CD4-positive, alpha-beta T cell treated with Interleukin-2 at 100 ng/mL for 4 hours (primary cell): Measurements from ENCODE around the gene SRMS.

Experiments
- DNase-seq: peaks from one replicate; pipeline ENCODE4 v3.0.0-alpha.2; 2020; ENCODE audit warnings: low spot score

Gene SRMS

GRCh38 chr20:63547725-63548480 lies at the start of gene SRMS:
SRMS (minus strand) TSS chr20:63547749; CDS start chr20:63547463, 286 bp downstream.
- no peak for DNase-seq

- DNase-seq, result no peak
Measured at GRCh38 chr20:63596423-63596822, 48.9 kb upstream of the SRMS start.

GRCh38 chr20:63595416-63596127 lies 48.0 kb upstream of the SRMS start:
- DNase-seq, result no peak

GRCh38 chr20:63594043-63594561 lies 46.6 kb upstream of the SRMS start:
- no peak for DNase-seq

GRCh38 chr20:63592661-63593060 lies 45.1 kb upstream of the SRMS start:
- no peak for DNase-seq

- no peak for DNase-seq
Measured at GRCh38 chr20:63591786-63592355, 44.3 kb upstream of the SRMS start.

GRCh38 chr20:63591147-63591533 lies 43.6 kb upstream of the SRMS start:
- no peak for DNase-seq

- no peak for DNase-seq
Measured at GRCh38 chr20:63590218-63591146, 42.9 kb upstream of the SRMS start.

- DNase-seq, result no peak
Measured at GRCh38 chr20:63589261-63590217, 42.0 kb upstream of the SRMS start.

GRCh38 chr20:63588641-63589041 lies 41.1 kb upstream of the SRMS start:
- DNase-seq, result no peak

- no peak for DNase-seq
Measured at GRCh38 chr20:63587776-63588591, 40.4 kb upstream of the SRMS start.

- DNase-seq, result no peak
Measured at GRCh38 chr20:63587256-63587655, 39.7 kb upstream of the SRMS start.

GRCh38 chr20:63586797-63587196 lies 39.2 kb upstream of the SRMS start:
- DNase-seq, result no peak

- no peak for DNase-seq
Measured at GRCh38 chr20:63585616-63586565, 38.3 kb upstream of the SRMS start.

GRCh38 chr20:63582382-63583063 lies 35.0 kb upstream of the SRMS start:
- no peak for DNase-seq

GRCh38 chr20:63580796-63581461 lies 33.4 kb upstream of the SRMS start:
- peak; percentile 84 for DNase-seq

GRCh38 chr20:63579017-63579694 lies 31.6 kb upstream of the SRMS start:
- no peak for DNase-seq
